ENCODE data around the gene DEFB112. TPM values are rescaled to one million over a fixed set of nuclear protein-coding genes. Genes with fewer than 3 reads are reported as not detected.

DEFB112 gene
- polyA plus RNA-seq, 3 donors: not detected

- H4K20me1 ChIP-seq (ENCODE audit: insufficient read depth, low read length): no peaks in the 10 kb centered on the region
- no peak for DNase-seq
- no CpG with 5 or more reads among the region's 1 CpG for WGBS (ENCODE audit: insufficient coverage)
- TF ChIP-seq CTCF (IDR thresholded peaks at IDR 0.05): no peak
- H3K79me2 ChIP-seq (ENCODE audit: insufficient read depth, low read length): no peaks in the 10 kb centered on the region
- no peak overlapping the region for H3K27ac Mint-ChIP-seq
- H2AFZ ChIP-seq (ENCODE audit: insufficient read depth, low read depth, low read length, poor library complexity, severe bottlenecking): no peak overlapping the region
- H3K9me3 Mint-ChIP-seq: peaks cover 0 to 2% (median 0%) of the 10 kb centered on the region in 7 donors
- H3K4me3 Mint-ChIP-seq: no peak overlapping the region
- no peak overlapping the region for H3K4me3 ChIP-seq (replicated peaks in 1 of 3; ENCODE audit: low read depth in 2 of 3, low read length in 3 of 3)
- no peak overlapping the region for H3K4me2 ChIP-seq (replicated peaks; ENCODE audit: extremely low read depth, low read length, poor library complexity, severe bottlenecking)
- H3K27ac ChIP-seq (ENCODE audit: low read depth in 1 of 2, low read length in 2 of 2): no peak overlapping the region
- H3K4me1 Mint-ChIP-seq: no peaks in the 10 kb centered on the region
- no peaks in the 10 kb centered on the region for H3K4me1 ChIP-seq (ENCODE audit: control insufficient read depth in 1 of 2, insufficient read depth in 2 of 2, low read length in 2 of 2)
- no peak overlapping the region for H3K9ac ChIP-seq (ENCODE audit: insufficient read depth, low read length, poor library complexity, severe bottlenecking)
- H3K36me3 Mint-ChIP-seq: no peaks in the 10 kb centered on the region
- H3K36me3 ChIP-seq (replicated peaks in 1 of 2; ENCODE audit: control insufficient read depth in 1 of 2, insufficient read depth in 2 of 2, low read length in 2 of 2): no peaks in the 10 kb centered on the region
- H3K27me3 Mint-ChIP-seq (ENCODE audit: low read depth in 3 of 3): no peaks in the 10 kb centered on the region
- H3K27me3 ChIP-seq (ENCODE audit: control insufficient read depth in 2 of 2, insufficient read depth in 2 of 2, low read length in 2 of 2): no peaks in the 10 kb centered on the region
- no peaks in the 10 kb centered on the region for H3K9me3 ChIP-seq (replicated peaks in 1 of 2; ENCODE audit: control insufficient read depth in 1 of 2, insufficient read depth in 1 of 2, low read length in 2 of 2)
- intact Hi-C loops (cut with micrococcal nuclease): no loop called here
These were observed 41.9 kb upstream of the DEFB112 start for GRCh38 chr6:50091641-50092040.

- no peak for DNase-seq
- Histone ChIP-seq H3K4me3 (replicated peaks in 1 of 3; ENCODE audit: low read depth in 2 of 3, low read length in 3 of 3) (no peak overlapping the region), H3K27me3 (ENCODE audit: control insufficient read depth in 2 of 2, insufficient read depth in 2 of 2, low read length in 2 of 2) (no peaks in the 10 kb centered on the region), H3K4me2 (replicated peaks; ENCODE audit: extremely low read depth, low read length, poor library complexity, severe bottlenecking) (no peak overlapping the region), H3K9ac (ENCODE audit: insufficient read depth, low read length, poor library complexity, severe bottlenecking) (no peak overlapping the region), H3K9me3 (replicated peaks in 1 of 2; ENCODE audit: control insufficient read depth in 1 of 2, insufficient read depth in 1 of 2, low read length in 2 of 2) (no peaks in the 10 kb centered on the region), H2AFZ (ENCODE audit: insufficient read depth, low read depth, low read length, poor library complexity, severe bottlenecking) (no peak overlapping the region), H3K79me2 (ENCODE audit: insufficient read depth, low read length) (no peaks in the 10 kb centered on the region), H3K4me1 (ENCODE audit: control insufficient read depth in 1 of 2, insufficient read depth in 2 of 2, low read length in 2 of 2) (no peaks in the 10 kb centered on the region), H3K36me3 (replicated peaks in 1 of 2; ENCODE audit: control insufficient read depth in 1 of 2, insufficient read depth in 2 of 2, low read length in 2 of 2) (no peaks in the 10 kb centered on the region), H4K20me1 (ENCODE audit: insufficient read depth, low read length) (no peaks in the 10 kb centered on the region), H3K27ac (ENCODE audit: low read depth in 1 of 2, low read length in 2 of 2) (no peak overlapping the region)
- no peak overlapping the region for H3K27ac Mint-ChIP-seq
- H3K4me3 Mint-ChIP-seq: no peak overlapping the region
- no peak for TF ChIP-seq CTCF (IDR thresholded peaks at IDR 0.05)
- whole genome bisulfite sequencing (ENCODE audit: insufficient coverage): no CpG with 5 or more reads among the region's 2 CpGs
- no peaks in the 10 kb centered on the region for H3K27me3 Mint-ChIP-seq (ENCODE audit: low read depth in 3 of 3)
- no peaks in the 10 kb centered on the region for H3K4me1 Mint-ChIP-seq
- no peaks in the 10 kb centered on the region for H3K36me3 Mint-ChIP-seq
- intact Hi-C loops (cut with micrococcal nuclease): no loop called here
- peaks cover 0 to 2% (median 0%) of the 10 kb centered on the region in 7 donors for H3K9me3 Mint-ChIP-seq
These were observed 40.2 kb upstream of the DEFB112 start for GRCh38 chr6:50089911-50090310.

Measured in CD14-positive monocyte (primary cell).